Activated B cell treated with CpG ODN at 0.5 μM for 24 hours (primary cell): ENCODE measurements around the gene PLEKHG7. TPM values are rescaled to one million over a fixed set of nuclear protein-coding genes. Genes with fewer than 3 reads are reported as not detected.
"Not testable (repeated sequence)": the region's sequence is repeated elsewhere in the genome, so short reads cannot be mapped to it uniquely, and the experiment has no call there.

Experiments
- ATAC-seq: fragments of 200-7000 bp; cut with Tn5 transposase; one replicate; pipeline ENCODE4 v1.10.0; 2021; ENCODE audit warnings: low read depth, mild to moderate bottlenecking, moderate library complexity
- CTCF ChIA-PET: fragments of 350-600 bp; sonication (Branson Sonifier 250); formaldehyde crosslinking; loops from one replicate; lab custom pipeline; 2021; ENCODE audit warnings: antibody characterized with exemption; lab: Charles Lee
- POLR2A ChIA-PET: fragments of 350-600 bp; sonication (Branson Sonifier 250); formaldehyde crosslinking; loops from one replicate; lab custom pipeline; 2021; ENCODE audit warnings: antibody characterized with exemption; lab: Charles Lee
- DNase-seq: peaks from one replicate; pipeline ENCODE4 v3.0.0; 2022
- H3K27ac Mint-ChIP-seq: one replicate; pipeline ENCODE4 v1.8.0; 2020; ENCODE audit warnings: mixed read lengths
- H3K27me3 Mint-ChIP-seq: one replicate; pipeline ENCODE4 v1.8.0; 2021; ENCODE audit warnings: mixed read lengths
- H3K36me3 Mint-ChIP-seq: one replicate; pipeline ENCODE4 v1.8.0; 2021; ENCODE audit warnings: low read depth, mixed read lengths
- H3K4me1 Mint-ChIP-seq: one replicate; pipeline ENCODE4 v1.8.0; 2021; ENCODE audit warnings: mixed read lengths
- H3K4me3 Mint-ChIP-seq: one replicate; pipeline ENCODE4 v1.8.0; 2020; ENCODE audit warnings: mild to moderate bottlenecking, mixed read lengths
- H3K9me3 Mint-ChIP-seq: one replicate; pipeline ENCODE4 v1.8.0; 2020; ENCODE audit warnings: mixed read lengths
- CTCF ChIP-seq: fragments of 200-600 bp; IDR thresholded peaks from one replicate; pipeline ENCODE4 v1.8.0; 2022; ENCODE audit warnings: antibody characterized with exemption, mild to moderate bottlenecking
- intact Hi-C: fragments of 100-400 bp; cut with micrococcal nuclease; formaldehyde crosslinking; loops from one replicate; pipeline ENCODE4 v1.15.1; 2024
- total RNA-seq: library from RNA; stranded (reverse); gene quantifications from 2 replicates; pipeline ENCODE4 v1.2.3, GENCODE V29; 2022

Gene PLEKHG7
- total RNA-seq, 1 donor from 2014 or later: 3.4 TPM

GRCh38 chr12:92657770-92658169 lies 45.0 kb upstream of the PLEKHG7 start:
- Mint-ChIP-seq H3K9me3 (no peaks in the 10 kb centered on the region), H3K4me3 (no peak overlapping the region), H3K27me3 (no peaks in the 10 kb centered on the region), H3K27ac (no peak overlapping the region), H3K4me1 (no peaks in the 10 kb centered on the region), H3K36me3 (no peaks in the 10 kb centered on the region)
- intact Hi-C loops: no loop called here
- DNase-seq: no peak
- no peak for ATAC-seq
- TF ChIP-seq CTCF: no peak
- ChIA-PET CTCF (no interaction called here), POLR2A (interaction anchor here (0.5 kb wide), 1 partner anchor 1905 kb away, joined by 3 read pairs; no protein-coding TSS in a partner anchor)

- intact Hi-C loops: no loop called here
- H3K9me3 Mint-ChIP-seq: no peaks in the 10 kb centered on the region
- no peaks in the 10 kb centered on the region for H3K36me3 Mint-ChIP-seq
- H3K4me3 Mint-ChIP-seq: no peak overlapping the region
- no peaks in the 10 kb centered on the region for H3K4me1 Mint-ChIP-seq
- POLR2A ChIA-PET: interaction anchor here (0.6 kb wide), 1 partner anchor 441 kb away, joined by 5 read pairs; no protein-coding TSS in a partner anchor
- no peaks in the 10 kb centered on the region for H3K27me3 Mint-ChIP-seq
- no peak for TF ChIP-seq CTCF
- no peak overlapping the region for H3K27ac Mint-ChIP-seq
- DNase-seq: no peak
- CTCF ChIA-PET: interaction anchor here (2.3 kb wide), 1 partner anchor 9 kb away, joined by 12 read pairs; no protein-coding TSS in a partner anchor
- ATAC-seq: no peak
Observed at GRCh38 chr12:92658611-92659010, 44.2 kb upstream of the PLEKHG7 start.

- no peaks in the 10 kb centered on the region for H3K9me3 Mint-ChIP-seq
- DNase-seq (no peak), ATAC-seq (no peak)
- intact Hi-C loops: no loop called here
- no peak overlapping the region for H3K27ac Mint-ChIP-seq
- no peaks in the 10 kb centered on the region for H3K36me3 Mint-ChIP-seq
- TF ChIP-seq CTCF: no peak
- no peaks in the 10 kb centered on the region for H3K4me1 Mint-ChIP-seq
- POLR2A ChIA-PET: no interaction called here
- CTCF ChIA-PET: no interaction called here
- peaks cover 2% of the 10 kb centered on the region for H3K27me3 Mint-ChIP-seq
- no peak overlapping the region for H3K4me3 Mint-ChIP-seq
Observed at GRCh38 chr12:92661269-92661668, 41.5 kb upstream of the PLEKHG7 start.

GRCh38 chr12:92665496-92665895 lies 37.3 kb upstream of the PLEKHG7 start:
- Mint-ChIP-seq H3K27me3 (peaks cover 2% of the 10 kb centered on the region), H3K9me3 (no peaks in the 10 kb centered on the region), H3K27ac (no peak overlapping the region), H3K36me3 (no peaks in the 10 kb centered on the region), H3K4me3 (no peak overlapping the region), H3K4me1 (peaks cover under 1% of the 10 kb centered on the region)
- ChIA-PET POLR2A (no interaction called here), CTCF (no interaction called here)
- DNase-seq (no peak), ATAC-seq (no peak)
- intact Hi-C loops: no loop called here
- TF ChIP-seq CTCF: no peak

GRCh38 chr12:92668739-92669138 lies 34.0 kb upstream of the PLEKHG7 start:
- Mint-ChIP-seq H3K36me3 (no peaks in the 10 kb centered on the region), H3K4me3 (no peak overlapping the region), H3K9me3 (no peaks in the 10 kb centered on the region), H3K4me1 (peaks cover 17% of the 10 kb centered on the region), H3K27me3 (peaks cover 2% of the 10 kb centered on the region), H3K27ac (no peak overlapping the region)
- intact Hi-C loops: no loop called here
- ATAC-seq (no peak), DNase-seq (no peak)
- ChIA-PET CTCF (no interaction called here), POLR2A (no interaction called here)
- TF ChIP-seq CTCF: no peak

- H3K27me3 Mint-ChIP-seq, ATAC-seq, H3K27ac Mint-ChIP-seq, DNase-seq, H3K36me3 Mint-ChIP-seq, intact Hi-C loops, CTCF ChIA-PET, H3K4me3 Mint-ChIP-seq, H3K9me3 Mint-ChIP-seq: not testable (repeated sequence)
- POLR2A ChIA-PET: interaction anchor here (0.6 kb wide), 1 partner anchor 35 kb away, joined by 3 read pairs; no protein-coding TSS in a partner anchor
- H3K4me1 Mint-ChIP-seq: peaks cover 19% of the 10 kb centered on the region
Observed at GRCh38 chr12:92671524-92671923, 31.3 kb upstream of the PLEKHG7 start.
